ENCODE measurements around the gene RNF4.
A peak's percentile ranks its signal among the peaks of the same experiment; 100 is the strongest.

RNF4 gene

GRCh38 chr4:2438822-2439718, 29.8 kb upstream of the RNF4 start:
- no peak for DNase-seq

GRCh38 chr4:2441393-2442174, 27.3 kb upstream of the RNF4 start:
- DNase-seq = peak; percentile 47

- no peak for DNase-seq
These were observed 26.5 kb upstream of the RNF4 start for GRCh38 chr4:2442175-2442993.

- no peak for DNase-seq
These were observed 25.7 kb upstream of the RNF4 start for GRCh38 chr4:2443061-2443730.

GRCh38 chr4:2443956-2444740, 24.8 kb upstream of the RNF4 start:
- no peak for DNase-seq

GRCh38 chr4:2445130-2445529, 23.8 kb upstream of the RNF4 start:
- DNase-seq = no peak

GRCh38 chr4:2445571-2445970, 23.3 kb upstream of the RNF4 start:
- DNase-seq = no peak

GRCh38 chr4:2446656-2447564, 22.0 kb upstream of the RNF4 start:
- DNase-seq = no peak

- no peak for DNase-seq
These were observed 20.3 kb upstream of the RNF4 start for GRCh38 chr4:2448589-2448988.

- no peak for DNase-seq
These were observed 19.9 kb upstream of the RNF4 start for GRCh38 chr4:2449051-2449450.

- no peak for DNase-seq
These were observed 19.2 kb upstream of the RNF4 start for GRCh38 chr4:2449511-2450392.

- DNase-seq = no peak
These were observed 18.4 kb upstream of the RNF4 start for GRCh38 chr4:2450394-2451035.

- DNase-seq = no peak
These were observed 17.8 kb upstream of the RNF4 start for GRCh38 chr4:2451036-2451520.

- no peak for DNase-seq
These were observed 16.8 kb upstream of the RNF4 start for GRCh38 chr4:2451821-2452785.

- DNase-seq = no peak
These were observed 11.2 kb upstream of the RNF4 start for GRCh38 chr4:2457481-2458295.

Data from fibroblast of skin of scalp (primary cell).